GM12801 (cell line): ENCODE data around the gene ADAMTS3.

Source experiments
- CTCF ChIP-seq: IDR thresholded peaks from one replicate; pipeline ENCODE4 v1.5.1; 2011; ENCODE audit warnings: control low read depth; ENCODE audit not compliant: insufficient read length; ENCODE audit errors: extremely low read depth

Gene ADAMTS3

DNA sequence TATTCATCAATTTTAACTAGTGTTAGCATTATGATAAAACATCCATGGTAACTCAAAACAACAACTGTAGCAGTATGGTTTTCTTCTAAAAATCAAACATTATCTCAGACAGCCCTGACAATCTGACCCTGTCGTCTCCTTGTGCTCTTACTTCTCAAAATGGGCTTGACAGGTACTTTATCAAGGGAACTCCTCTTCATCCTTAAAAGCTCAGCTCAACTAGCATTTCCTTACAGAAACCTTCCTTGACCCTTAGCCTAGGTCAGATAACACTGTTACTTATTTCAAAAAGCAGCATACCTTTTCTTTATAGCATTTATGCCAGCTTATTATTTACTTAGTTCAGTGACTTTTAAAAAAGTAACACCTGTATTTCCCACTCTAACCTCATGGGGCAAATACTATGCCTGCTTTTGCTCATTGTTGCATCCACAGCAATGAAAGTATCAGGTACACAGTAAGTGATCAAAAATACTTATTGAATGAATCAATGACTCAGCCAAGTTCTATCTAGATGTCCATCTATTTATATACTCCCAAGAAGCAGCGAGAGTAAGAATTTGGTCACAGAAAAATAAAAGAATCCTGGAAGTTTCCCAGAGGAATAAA, 41.9 kb downstream of the ADAMTS3 start:
- TF ChIP-seq CTCF = no peak

DNA sequence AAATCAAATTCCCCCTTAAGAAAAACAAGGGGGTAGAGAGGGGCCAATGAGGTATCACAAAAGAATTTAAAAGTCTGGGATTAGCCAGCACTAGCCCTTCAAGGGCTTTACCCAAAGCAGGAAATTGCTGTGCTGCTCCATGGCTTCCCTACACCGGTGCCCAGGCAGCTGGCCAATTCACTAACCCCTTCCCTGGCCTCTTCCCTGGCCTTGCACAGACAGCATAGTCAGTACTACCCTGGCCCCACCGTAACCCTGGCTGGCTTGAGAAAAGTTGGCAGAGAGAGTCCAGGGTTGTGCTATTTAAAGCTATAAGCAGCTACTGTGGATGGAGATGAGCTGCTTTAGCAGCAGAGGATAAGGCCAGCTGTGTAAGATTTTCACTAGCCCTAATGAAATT, 43.1 kb downstream of the ADAMTS3 start:
- no peak for TF ChIP-seq CTCF

GRCh38 chr4:72522440-72522839, 46.6 kb downstream of the ADAMTS3 start:
- TF ChIP-seq CTCF = no peak

- no peak for TF ChIP-seq CTCF
Measured at GRCh38 chr4:72513227-72513626, 55.8 kb downstream of the ADAMTS3 start.

DNA sequence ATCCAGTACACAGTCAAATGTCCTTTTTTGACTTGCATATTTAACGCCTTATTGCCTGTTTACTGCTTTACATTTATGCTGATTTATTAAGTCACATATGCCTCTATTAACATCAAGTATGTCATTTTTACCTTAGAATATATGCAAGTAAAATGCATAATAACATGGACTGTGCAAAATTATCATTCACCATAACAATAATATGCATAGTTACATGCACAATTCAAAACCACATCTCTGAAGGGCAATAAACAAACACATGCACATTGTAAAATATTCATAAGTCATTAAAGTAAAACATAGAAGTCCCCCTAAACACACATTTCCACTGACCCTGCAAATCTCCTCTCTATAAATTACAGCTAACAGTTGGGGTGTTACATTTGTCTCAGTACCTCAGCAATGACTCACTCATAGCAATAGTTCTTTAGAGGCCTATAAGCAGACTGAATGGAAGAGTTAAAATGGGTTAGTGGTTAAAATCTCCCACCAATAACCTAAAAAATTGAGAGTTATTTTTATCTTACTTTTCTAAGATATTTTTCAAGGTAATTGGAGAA, 61.1 kb downstream of the ADAMTS3 start:
- no peak for TF ChIP-seq CTCF

DNA sequence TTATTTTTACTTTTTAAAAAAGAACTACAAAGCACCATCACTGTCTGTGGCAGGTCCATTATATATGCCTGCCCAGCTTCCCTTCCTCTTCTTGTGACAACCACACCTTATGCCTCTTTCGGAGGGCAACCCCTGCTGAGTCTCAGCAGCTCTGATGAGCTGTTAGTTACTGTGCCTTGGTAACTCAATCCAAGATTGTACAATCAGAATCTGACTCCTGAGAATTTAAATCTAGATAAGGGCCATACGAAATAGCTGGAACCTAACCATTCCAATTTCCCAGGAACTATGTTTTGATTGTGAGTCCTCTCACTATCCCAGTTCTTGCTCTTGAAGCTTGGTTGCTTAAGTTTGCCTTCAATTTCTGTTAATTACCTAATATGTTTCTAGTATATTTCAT, 61.9 kb downstream of the ADAMTS3 start:
- no peak for TF ChIP-seq CTCF

DNA sequence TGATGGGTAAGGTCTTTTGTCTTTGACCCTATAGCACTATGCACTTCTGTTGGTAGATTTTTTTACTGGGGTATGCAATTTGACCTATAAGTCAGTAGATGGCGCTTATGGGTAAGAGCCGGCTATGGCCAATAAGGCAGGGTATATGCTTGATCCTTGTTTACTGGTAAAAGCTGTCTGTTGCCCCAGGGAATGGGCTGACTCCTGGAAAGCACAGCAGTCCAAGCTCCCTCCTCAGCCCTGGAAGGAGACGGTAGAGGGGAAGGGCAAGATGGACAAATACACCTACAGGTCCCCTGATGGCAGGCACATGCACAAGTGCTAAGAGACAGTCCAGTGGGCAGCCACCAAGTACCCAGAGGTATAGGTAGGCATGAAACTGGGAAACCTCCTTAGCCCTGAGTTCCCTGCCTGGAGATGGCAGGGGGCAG, 63.7 kb downstream of the ADAMTS3 start:
- TF ChIP-seq CTCF = no peak
